GM12878 (cell line): Measurements from ENCODE around the gene CATSPER1. TPM values are rescaled to one million over a fixed set of nuclear protein-coding genes. Genes with fewer than 3 reads are reported as not detected.

Experiments used
- CEBPB ChIP-seq, 2 experiments: fragments of 150-350 bp in 1 of 2; IDR thresholded peaks; 2 replicates each; pipeline ENCODE4 v1.6.1; 2012 to 2014; ENCODE audit warnings: low read depth in 2 of 2, low read length in 2 of 2, borderline replicate concordance in 1 of 2, inconsistent platforms in 1 of 2
- CREM ChIP-seq: IDR thresholded peaks from 2 replicates; pipeline ENCODE4 v1.6.1; 2014; ENCODE audit warnings: antibody characterized with exemption, low read depth
- FOXK2 ChIP-seq: fragments of 450-650 bp; IDR thresholded peaks from 2 replicates; pipeline ENCODE4 v1.6.1; 2017; ENCODE audit warnings: mild to moderate bottlenecking, moderate library complexity
- FOXM1 ChIP-seq: IDR thresholded peaks from 2 replicates; pipeline ENCODE4 v1.6.1; 2012; ENCODE audit warnings: low read depth, mild to moderate bottlenecking, inconsistent platforms, low read length, moderate library complexity
- GABPA ChIP-seq: IDR thresholded peaks from 2 replicates; pipeline ENCODE4 v1.6.1; 2014; ENCODE audit warnings: antibody characterized with exemption, low read depth, mild to moderate bottlenecking, inconsistent platforms
- HCFC1 ChIP-seq: fragments of 150-350 bp; IDR thresholded peaks from 2 replicates; pipeline ENCODE4 v1.6.1; 2014; ENCODE audit warnings: low read length
- LARP7 ChIP-seq: fragments of 450-650 bp; IDR thresholded peaks from 2 replicates; pipeline ENCODE4 v1.6.1; 2017; ENCODE audit warnings: mild to moderate bottlenecking
- MXI1 ChIP-seq: fragments of 150-350 bp; IDR thresholded peaks from 2 replicates; pipeline ENCODE4 v1.6.1; 2011; ENCODE audit warnings: low read depth, mild to moderate bottlenecking, inconsistent platforms, low read length, improper control_type of control experiment
- MYB ChIP-seq: fragments of 150-350 bp; IDR thresholded peaks from 2 replicates; pipeline ENCODE4 v1.6.1; 2014; ENCODE audit warnings: mild to moderate bottlenecking, low read depth, low read length, borderline replicate concordance
- NBN ChIP-seq: fragments of 450-650 bp; IDR thresholded peaks from 2 replicates; pipeline ENCODE4 v1.6.1; 2016
- NFYB ChIP-seq: IDR thresholded peaks from 2 replicates; pipeline ENCODE4 v1.6.1; 2011; ENCODE audit warnings: low read depth, mild to moderate bottlenecking, low read length, improper control_type of control experiment, moderate library complexity; ENCODE audit not compliant: insufficient read depth
- NRF1 ChIP-seq: conservative IDR thresholded peaks from 2 replicates; pipeline ENCODE4 v1.6.1; 2011; ENCODE audit warnings: mild to moderate bottlenecking, low read depth, low read length, improper control_type of control experiment
- POLR2AphosphoS5 ChIP-seq: IDR thresholded peaks from 2 replicates; pipeline ENCODE4 v1.6.1; 2011; ENCODE audit warnings: mild to moderate bottlenecking, low read length, inconsistent platforms
- TARDBP ChIP-seq: IDR thresholded peaks from 2 replicates; pipeline ENCODE4 v1.6.1; 2016; ENCODE audit warnings: borderline replicate concordance
- ZNF207 ChIP-seq: fragments of 450-650 bp; IDR thresholded peaks from 2 replicates; pipeline ENCODE4 v1.6.1; 2014; ENCODE audit warnings: antibody characterized with exemption, mild to moderate bottlenecking, borderline replicate concordance
- polyA plus RNA-seq, 11 experiments: library from polyadenylated mRNA; depleted of rRNA in 4 of 11; unstranded in 6 of 11; stranded (reverse) in 5 of 11; fragments of >200 nt; fragmentation: Nextera tagmentation in 4 of 11; fragmentation: Illumina TruSeq in 1 of 11; extraction: Ambion mirVana in 4 of 11; extraction: Trizol in 1 of 11; gene quantifications; 1 replicate in 1 of 11; 2 replicates in 10 of 11; pipeline versions ENCODE4 v1.2.1 to v1.2.3, GENCODE V29; 2011 to 2016; ENCODE audit warnings: inconsistent platforms in 2 of 11, missing spikeins in 2 of 11, low read depth in 1 of 11
- total RNA-seq, 4 experiments: library from RNA; depleted of rRNA in 3 of 4; stranded (reverse); fragments of >200 nt in 3 of 4; fragmentation: Illumina TruSeq in 1 of 4; extraction: Trizol in 1 of 4; gene quantifications; 2 replicates each; pipeline versions ENCODE4 v1.2.1 to v1.2.3, GENCODE V29; 2013 to 2021
- TF ChIP-seq, protein P1 (sequence below): fragments of 450-650 bp; conservative IDR thresholded peaks from 2 replicates; pipeline ENCODE4 v1.6.1; 2017; ENCODE audit warnings: mild to moderate bottlenecking, moderate library complexity
- TF ChIP-seq, protein P2 (sequence below): fragments of 450-650 bp; IDR thresholded peaks from 2 replicates; pipeline ENCODE4 v1.6.1; 2017; ENCODE audit warnings: antibody characterized with exemption, mild to moderate bottlenecking, moderate library complexity
- TF ChIP-seq, protein P3 (sequence below): fragments of 450-650 bp; IDR thresholded peaks from 2 replicates; pipeline ENCODE4 v1.6.1; 2016; ENCODE audit warnings: mild to moderate bottlenecking
- TF ChIP-seq, protein P4 (sequence below): fragments of 450-650 bp; IDR thresholded peaks from 2 replicates; pipeline ENCODE4 v1.6.1; 2017; ENCODE audit warnings: low read depth, mild to moderate bottlenecking, moderate library complexity
- TF ChIP-seq, protein P5 (sequence below): fragments of 450-650 bp; IDR thresholded peaks from 2 replicates; pipeline ENCODE4 v1.6.1; 2016; ENCODE audit warnings: mild to moderate bottlenecking
- TF ChIP-seq, protein P6 (sequence below): fragments of 450-650 bp; IDR thresholded peaks from 2 replicates; pipeline ENCODE4 v1.6.1; 2017; ENCODE audit warnings: borderline replicate concordance

The CATSPER1 gene
- total and polyA plus RNA-seq, 10 of the 15 experiments (the other 5 are each of a cell fraction or from before 2014, with no cell fraction given) = 0.02 to 0.05 TPM; not detected in 8

DNA sequence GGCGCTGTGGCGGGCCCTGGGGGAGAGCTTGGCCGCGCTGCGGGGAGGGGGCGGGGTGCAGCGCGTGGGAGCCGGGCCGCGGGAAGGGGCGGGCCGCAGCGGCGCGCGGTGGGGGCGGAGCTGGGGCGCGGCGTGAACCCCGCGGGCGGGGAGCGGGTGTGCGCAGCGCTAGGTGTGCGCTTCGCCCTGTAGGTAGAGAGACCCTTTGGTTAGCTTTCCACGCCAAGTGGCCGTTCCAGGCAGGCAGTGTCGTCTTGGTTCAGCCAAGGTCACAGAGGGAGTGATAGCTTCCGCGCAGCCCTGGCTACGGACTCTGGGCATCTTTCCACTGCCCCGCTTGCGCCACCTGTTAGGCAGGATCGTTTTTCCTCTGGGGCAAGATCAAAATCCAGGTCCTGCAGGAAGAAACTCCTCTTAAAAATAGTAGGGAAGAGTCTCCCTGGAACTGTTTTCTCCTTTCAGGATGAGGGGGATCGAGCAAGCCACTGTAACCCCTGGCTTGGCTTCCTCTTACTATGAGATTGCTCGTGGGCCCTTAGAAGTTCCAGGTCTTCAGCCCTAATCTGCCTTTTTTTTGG, 23.5 kb downstream of the CATSPER1 start (continued):
- TF ChIP-seq, protein P1, sequence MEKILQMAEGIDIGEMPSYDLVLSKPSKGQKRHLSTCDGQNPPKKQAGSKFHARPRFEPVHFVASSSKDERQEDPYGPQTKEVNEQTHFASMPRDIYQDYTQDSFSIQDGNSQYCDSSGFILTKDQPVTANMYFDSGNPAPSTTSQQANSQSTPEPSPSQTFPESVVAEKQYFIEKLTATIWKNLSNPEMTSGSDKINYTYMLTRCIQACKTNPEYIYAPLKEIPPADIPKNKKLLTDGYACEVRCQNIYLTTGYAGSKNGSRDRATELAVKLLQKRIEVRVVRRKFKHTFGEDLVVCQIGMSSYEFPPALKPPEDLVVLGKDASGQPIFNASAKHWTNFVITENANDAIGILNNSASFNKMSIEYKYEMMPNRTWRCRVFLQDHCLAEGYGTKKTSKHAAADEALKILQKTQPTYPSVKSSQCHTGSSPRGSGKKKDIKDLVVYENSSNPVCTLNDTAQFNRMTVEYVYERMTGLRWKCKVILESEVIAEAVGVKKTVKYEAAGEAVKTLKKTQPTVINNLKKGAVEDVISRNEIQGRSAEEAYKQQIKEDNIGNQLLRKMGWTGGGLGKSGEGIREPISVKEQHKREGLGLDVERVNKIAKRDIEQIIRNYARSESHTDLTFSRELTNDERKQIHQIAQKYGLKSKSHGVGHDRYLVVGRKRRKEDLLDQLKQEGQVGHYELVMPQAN = peak; percentile 48; the same call in 1 of the 2 replicates
- TF ChIP-seq CEBPB (IDR thresholded peaks at IDR 0.05; ENCODE audit: borderline replicate concordance in 1 of 2, low read depth in 2 of 2, low read length in 2 of 2) (no peak), LARP7 (no peak), GABPA (no peak), FOXM1 (no peak), MYB (no peak), NRF1 (0 out of 2 replicates have a peak, but pooled peaks have one; percentile 17), CREM (no peak), HCFC1 (no peak), TARDBP (no peak), ZNF207 (no peak), FOXK2 (no peak), POLR2AphosphoS5 (0 out of 2 replicates have a peak, but pooled peaks have one; percentile 14), NBN (no peak), MXI1 (no peak; the same call in 1 of the 2 replicates), NFYB (no peak)
- TF ChIP-seq, protein P2, sequence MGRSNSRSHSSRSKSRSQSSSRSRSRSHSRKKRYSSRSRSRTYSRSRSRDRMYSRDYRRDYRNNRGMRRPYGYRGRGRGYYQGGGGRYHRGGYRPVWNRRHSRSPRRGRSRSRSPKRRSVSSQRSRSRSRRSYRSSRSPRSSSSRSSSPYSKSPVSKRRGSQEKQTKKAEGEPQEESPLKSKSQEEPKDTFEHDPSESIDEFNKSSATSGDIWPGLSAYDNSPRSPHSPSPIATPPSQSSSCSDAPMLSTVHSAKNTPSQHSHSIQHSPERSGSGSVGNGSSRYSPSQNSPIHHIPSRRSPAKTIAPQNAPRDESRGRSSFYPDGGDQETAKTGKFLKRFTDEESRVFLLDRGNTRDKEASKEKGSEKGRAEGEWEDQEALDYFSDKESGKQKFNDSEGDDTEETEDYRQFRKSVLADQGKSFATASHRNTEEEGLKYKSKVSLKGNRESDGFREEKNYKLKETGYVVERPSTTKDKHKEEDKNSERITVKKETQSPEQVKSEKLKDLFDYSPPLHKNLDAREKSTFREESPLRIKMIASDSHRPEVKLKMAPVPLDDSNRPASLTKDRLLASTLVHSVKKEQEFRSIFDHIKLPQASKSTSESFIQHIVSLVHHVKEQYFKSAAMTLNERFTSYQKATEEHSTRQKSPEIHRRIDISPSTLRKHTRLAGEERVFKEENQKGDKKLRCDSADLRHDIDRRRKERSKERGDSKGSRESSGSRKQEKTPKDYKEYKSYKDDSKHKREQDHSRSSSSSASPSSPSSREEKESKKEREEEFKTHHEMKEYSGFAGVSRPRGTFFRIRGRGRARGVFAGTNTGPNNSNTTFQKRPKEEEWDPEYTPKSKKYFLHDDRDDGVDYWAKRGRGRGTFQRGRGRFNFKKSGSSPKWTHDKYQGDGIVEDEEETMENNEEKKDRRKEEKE = no peak
- TF ChIP-seq, protein P3, sequence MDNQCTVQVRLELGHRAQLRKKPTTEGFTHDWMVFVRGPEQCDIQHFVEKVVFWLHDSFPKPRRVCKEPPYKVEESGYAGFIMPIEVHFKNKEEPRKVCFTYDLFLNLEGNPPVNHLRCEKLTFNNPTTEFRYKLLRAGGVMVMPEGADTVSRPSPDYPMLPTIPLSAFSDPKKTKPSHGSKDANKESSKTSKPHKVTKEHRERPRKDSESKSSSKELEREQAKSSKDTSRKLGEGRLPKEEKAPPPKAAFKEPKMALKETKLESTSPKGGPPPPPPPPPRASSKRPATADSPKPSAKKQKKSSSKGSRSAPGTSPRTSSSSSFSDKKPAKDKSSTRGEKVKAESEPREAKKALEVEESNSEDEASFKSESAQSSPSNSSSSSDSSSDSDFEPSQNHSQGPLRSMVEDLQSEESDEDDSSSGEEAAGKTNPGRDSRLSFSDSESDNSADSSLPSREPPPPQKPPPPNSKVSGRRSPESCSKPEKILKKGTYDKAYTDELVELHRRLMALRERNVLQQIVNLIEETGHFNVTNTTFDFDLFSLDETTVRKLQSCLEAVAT = no peak
- TF ChIP-seq, protein P4, sequence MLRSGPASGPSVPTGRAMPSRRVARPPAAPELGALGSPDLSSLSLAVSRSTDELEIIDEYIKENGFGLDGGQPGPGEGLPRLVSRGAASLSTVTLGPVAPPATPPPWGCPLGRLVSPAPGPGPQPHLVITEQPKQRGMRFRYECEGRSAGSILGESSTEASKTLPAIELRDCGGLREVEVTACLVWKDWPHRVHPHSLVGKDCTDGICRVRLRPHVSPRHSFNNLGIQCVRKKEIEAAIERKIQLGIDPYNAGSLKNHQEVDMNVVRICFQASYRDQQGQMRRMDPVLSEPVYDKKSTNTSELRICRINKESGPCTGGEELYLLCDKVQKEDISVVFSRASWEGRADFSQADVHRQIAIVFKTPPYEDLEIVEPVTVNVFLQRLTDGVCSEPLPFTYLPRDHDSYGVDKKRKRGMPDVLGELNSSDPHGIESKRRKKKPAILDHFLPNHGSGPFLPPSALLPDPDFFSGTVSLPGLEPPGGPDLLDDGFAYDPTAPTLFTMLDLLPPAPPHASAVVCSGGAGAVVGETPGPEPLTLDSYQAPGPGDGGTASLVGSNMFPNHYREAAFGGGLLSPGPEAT = no peak
- TF ChIP-seq, protein P5, sequence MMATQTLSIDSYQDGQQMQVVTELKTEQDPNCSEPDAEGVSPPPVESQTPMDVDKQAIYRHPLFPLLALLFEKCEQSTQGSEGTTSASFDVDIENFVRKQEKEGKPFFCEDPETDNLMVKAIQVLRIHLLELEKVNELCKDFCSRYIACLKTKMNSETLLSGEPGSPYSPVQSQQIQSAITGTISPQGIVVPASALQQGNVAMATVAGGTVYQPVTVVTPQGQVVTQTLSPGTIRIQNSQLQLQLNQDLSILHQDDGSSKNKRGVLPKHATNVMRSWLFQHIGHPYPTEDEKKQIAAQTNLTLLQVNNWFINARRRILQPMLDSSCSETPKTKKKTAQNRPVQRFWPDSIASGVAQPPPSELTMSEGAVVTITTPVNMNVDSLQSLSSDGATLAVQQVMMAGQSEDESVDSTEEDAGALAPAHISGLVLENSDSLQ = no peak
- TF ChIP-seq, protein P6, sequence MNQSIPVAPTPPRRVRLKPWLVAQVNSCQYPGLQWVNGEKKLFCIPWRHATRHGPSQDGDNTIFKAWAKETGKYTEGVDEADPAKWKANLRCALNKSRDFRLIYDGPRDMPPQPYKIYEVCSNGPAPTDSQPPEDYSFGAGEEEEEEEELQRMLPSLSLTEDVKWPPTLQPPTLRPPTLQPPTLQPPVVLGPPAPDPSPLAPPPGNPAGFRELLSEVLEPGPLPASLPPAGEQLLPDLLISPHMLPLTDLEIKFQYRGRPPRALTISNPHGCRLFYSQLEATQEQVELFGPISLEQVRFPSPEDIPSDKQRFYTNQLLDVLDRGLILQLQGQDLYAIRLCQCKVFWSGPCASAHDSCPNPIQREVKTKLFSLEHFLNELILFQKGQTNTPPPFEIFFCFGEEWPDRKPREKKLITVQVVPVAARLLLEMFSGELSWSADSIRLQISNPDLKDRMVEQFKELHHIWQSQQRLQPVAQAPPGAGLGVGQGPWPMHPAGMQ = no peak
